Fibroblast of pulmonary artery (primary cell): ENCODE results near the gene SCD5.

ENCODE experiments used
- DNase-seq: peaks from one replicate; pipeline ENCODE4 v3.0.0-alpha.2; 2010; ENCODE audit warnings: low read depth
- H3K4me3 ChIP-seq: replicated peaks from 2 replicates; pipeline ENCODE4 v1.5.1; 2011; ENCODE audit warnings: low read depth, mild to moderate bottlenecking, control low read depth, low read length, moderate library complexity
- CTCF ChIP-seq: IDR thresholded peaks from 2 replicates; pipeline ENCODE4 v1.5.1; 2011; ENCODE audit warnings: mild to moderate bottlenecking, control low read depth, low read length, inconsistent platforms; ENCODE audit errors: missing control alignments

SCD5 gene

GRCh38 chr4:82753725-82754410 lies 44.7 kb downstream of the SCD5 start:
- peak; percentile 48 for DNase-seq
- no peak for TF ChIP-seq CTCF
- no peak overlapping the region for H3K4me3 ChIP-seq

- no peak for TF ChIP-seq CTCF
- H3K4me3 ChIP-seq, result no peak overlapping the region
- no peak for DNase-seq
Observed at GRCh38 chr4:82753238-82753637, 45.4 kb downstream of the SCD5 start.

- no peak overlapping the region for H3K4me3 ChIP-seq
- no peak for TF ChIP-seq CTCF
- DNase-seq, result peak; percentile 17
Observed at GRCh38 chr4:82748810-82749470, 49.7 kb downstream of the SCD5 start.

- DNase-seq, result no peak
- H3K4me3 ChIP-seq, result no peak overlapping the region
- no peak for TF ChIP-seq CTCF
Observed at GRCh38 chr4:82747686-82748575, 50.7 kb downstream of the SCD5 start.

GRCh38 chr4:82746705-82747574 lies 51.7 kb downstream of the SCD5 start:
- H3K4me3 ChIP-seq, result no peak overlapping the region
- TF ChIP-seq CTCF, result no peak
- no peak for DNase-seq

GRCh38 chr4:82745173-82745842 lies 53.3 kb downstream of the SCD5 start:
- no peak overlapping the region for H3K4me3 ChIP-seq
- DNase-seq, result no peak

More at GRCh38 chr4:82745173-82745842, 53.3 kb downstream of the SCD5 start:
- no peak for TF ChIP-seq CTCF
